ENCODE measurements around the gene PXDN. TPM values are rescaled to one million over a fixed set of nuclear protein-coding genes. Genes with fewer than 3 reads are reported as not detected.

The PXDN gene
- total and polyA plus RNA-seq, 9 of the 15 experiments (the other 6 are each of a cell fraction or from before 2014, with no cell fraction given) = 0.49 TPM; not detected in 8

DNA sequence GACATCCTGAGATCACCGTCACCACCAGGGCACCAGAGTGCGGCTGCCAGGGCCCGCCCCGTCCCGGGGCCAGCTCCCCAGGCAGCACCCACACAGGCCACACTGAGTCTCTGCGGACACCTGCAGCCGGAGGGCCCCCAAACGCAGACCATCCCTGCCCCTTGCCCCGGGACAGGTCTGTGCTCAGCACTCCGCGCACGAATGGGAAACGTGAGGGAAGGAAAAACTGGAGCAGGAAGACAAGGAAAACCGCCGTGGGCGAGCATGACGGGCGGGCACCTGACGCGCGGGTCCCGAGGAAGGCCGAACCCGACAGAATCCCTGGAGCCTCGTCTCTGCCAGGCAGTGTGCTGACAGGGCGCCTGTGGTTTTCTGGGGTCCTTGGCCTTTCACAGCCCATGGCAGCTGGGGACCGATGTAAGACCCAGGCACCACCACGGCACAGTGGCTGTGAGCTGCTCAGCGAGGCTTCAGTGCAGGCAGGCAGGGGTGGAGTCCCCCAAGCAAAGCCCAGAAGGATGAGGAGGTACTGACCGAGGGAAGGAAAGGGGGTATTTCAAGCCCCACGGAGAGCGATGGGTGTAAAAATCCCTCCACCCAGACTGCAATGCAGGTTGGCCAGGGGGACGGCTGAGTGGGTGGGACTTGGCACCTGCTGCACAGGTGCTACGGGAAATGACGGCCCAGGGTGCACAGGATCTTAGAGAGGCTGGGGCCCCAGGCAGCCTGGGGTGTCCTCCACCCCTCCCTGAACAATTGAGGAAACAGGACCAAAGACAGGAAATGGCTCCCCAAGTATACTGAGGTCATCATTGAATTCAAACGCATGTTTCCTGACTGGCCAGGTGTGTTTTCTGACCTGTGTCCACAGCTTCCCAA is 59.0 kb downstream of the PXDN start:
- H3K4me2 ChIP-seq (ENCODE audit: insufficient read depth, low read length) = no peak overlapping the region
- intact Hi-C loops (cut with micrococcal nuclease) = no loop called here

More for the DNA sequence above, 59.0 kb downstream of the PXDN start:
- no peak overlapping the region for H3K4me3 ChIP-seq
- WGBS (ENCODE audit: insufficient coverage, low coverage, missing lambda C conversion rate) = under 1% methylated on average over 28 of the region's 36 CpGs
- H3K9me3 ChIP-seq (replicated peaks; ENCODE audit: control insufficient read depth, insufficient read depth, low read depth, low read length) = no peaks in the 10 kb centered on the region
- no TSS peak for BruUV-seq (replicated peaks)
- TF ChIP-seq RAD21 (CRISPR knock-in tag; conservative IDR thresholded peaks at IDR 0.05 in 1 of 2, IDR thresholded peaks at IDR 0.05 in 1 of 2) (no peak), CAMTA2 (CRISPR knock-in tag; conservative IDR thresholded peaks at IDR 0.05) (no peak), ZC3H8 (IDR thresholded peaks at IDR 0.05) (no peak), SRF (CRISPR knock-in tag; IDR thresholded peaks at IDR 0.05) (no peak), NCOR1 (IDR thresholded peaks at IDR 0.05) (no peak), ZNF133 (CRISPR knock-in tag; IDR thresholded peaks at IDR 0.05) (no peak), ZNF764 (CRISPR knock-in tag; IDR thresholded peaks at IDR 0.05; ENCODE audit: low read depth) (no peak), MCM3 (IDR thresholded peaks at IDR 0.05) (no peak), MYNN (IDR thresholded peaks at IDR 0.05) (no peak), MYNN (CRISPR knock-in tag; IDR thresholded peaks at IDR 0.05) (no peak), ZNF217 (CRISPR knock-in tag; IDR thresholded peaks at IDR 0.05) (no peak), ZEB2 (IDR thresholded peaks at IDR 0.05) (no peak), SAFB2 (IDR thresholded peaks at IDR 0.05; ENCODE audit: borderline replicate concordance, low read depth, low read length, severe bottlenecking) (no peak), NFATC3 (IDR thresholded peaks at IDR 0.05) (no peak), HDAC1 (IDR thresholded peaks at IDR 0.05) (no peak), SOX6 (IDR thresholded peaks at IDR 0.05) (no peak), SP1 (CRISPR knock-in tag; IDR thresholded peaks at IDR 0.05) (no peak), STAG1 (CRISPR knock-in tag; IDR thresholded peaks at IDR 0.05; ENCODE audit: borderline replicate concordance) (no peak)
- TF ChIP-seq, protein P1, sequence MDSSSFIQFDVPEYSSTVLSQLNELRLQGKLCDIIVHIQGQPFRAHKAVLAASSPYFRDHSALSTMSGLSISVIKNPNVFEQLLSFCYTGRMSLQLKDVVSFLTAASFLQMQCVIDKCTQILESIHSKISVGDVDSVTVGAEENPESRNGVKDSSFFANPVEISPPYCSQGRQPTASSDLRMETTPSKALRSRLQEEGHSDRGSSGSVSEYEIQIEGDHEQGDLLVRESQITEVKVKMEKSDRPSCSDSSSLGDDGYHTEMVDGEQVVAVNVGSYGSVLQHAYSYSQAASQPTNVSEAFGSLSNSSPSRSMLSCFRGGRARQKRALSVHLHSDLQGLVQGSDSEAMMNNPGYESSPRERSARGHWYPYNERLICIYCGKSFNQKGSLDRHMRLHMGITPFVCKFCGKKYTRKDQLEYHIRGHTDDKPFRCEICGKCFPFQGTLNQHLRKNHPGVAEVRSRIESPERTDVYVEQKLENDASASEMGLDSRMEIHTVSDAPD (CRISPR knock-in tag; IDR thresholded peaks at IDR 0.05) = no peak
- TF ChIP-seq, protein P2, sequence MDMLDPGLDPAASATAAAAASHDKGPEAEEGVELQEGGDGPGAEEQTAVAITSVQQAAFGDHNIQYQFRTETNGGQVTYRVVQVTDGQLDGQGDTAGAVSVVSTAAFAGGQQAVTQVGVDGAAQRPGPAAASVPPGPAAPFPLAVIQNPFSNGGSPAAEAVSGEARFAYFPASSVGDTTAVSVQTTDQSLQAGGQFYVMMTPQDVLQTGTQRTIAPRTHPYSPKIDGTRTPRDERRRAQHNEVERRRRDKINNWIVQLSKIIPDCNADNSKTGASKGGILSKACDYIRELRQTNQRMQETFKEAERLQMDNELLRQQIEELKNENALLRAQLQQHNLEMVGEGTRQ (CRISPR knock-in tag; IDR thresholded peaks at IDR 0.05) = no peak
- ChIA-PET POLR2A (no interaction called here), CTCF (ENCODE audit: low intra/inter-chr PET ratio) (no interaction called here)
- H3K36me3 ChIP-seq (ENCODE audit: control insufficient read depth, insufficient read depth, low read length) = no peaks in the 10 kb centered on the region
- no peaks in the 10 kb centered on the region for H4K20me1 ChIP-seq (replicated peaks; ENCODE audit: control insufficient read depth, insufficient read depth, low read length)
- H3K27ac ChIP-seq (ENCODE audit: extremely low read depth, low read depth, low read length) = no peak overlapping the region
- no peaks in the 10 kb centered on the region for H3K9me1 ChIP-seq (ENCODE audit: control insufficient read depth, insufficient read depth, low read length)
- no peaks in the 10 kb centered on the region for H3K79me2 ChIP-seq (ENCODE audit: control insufficient read depth, insufficient read depth, low read length)
- H3K4me1 ChIP-seq (replicated peaks in 1 of 2; ENCODE audit: control insufficient read depth in 2 of 2, insufficient read depth in 2 of 2, low read length in 2 of 2) = no peaks in the 10 kb centered on the region
- in situ Hi-C loops (cut with MboI) = no loop called here
- DNase-seq (ENCODE audit: extremely low read depth in 1 of 4, low spot score in 3 of 4) (no peak), FAIRE-seq (no peak), ATAC-seq (no peak)
- H3K9ac ChIP-seq (ENCODE audit: insufficient read depth in 1 of 2, low read depth in 2 of 2, low read length in 2 of 2) = no peak overlapping the region
- no peak overlapping the region for H2AFZ ChIP-seq (ENCODE audit: low read depth, low read length)
- H3K27me3 ChIP-seq (ENCODE audit: control insufficient read depth in 2 of 2, insufficient read depth in 2 of 2, low read length in 2 of 2) = peaks cover 2 to 47% of the 10 kb centered on the region in 2 experiments; a peak in 3 of 5 replicates

Data from K562 (cell line).